HL-60 (cell line): ENCODE results near the gene GJA1.
"Not testable (repeated sequence)": the region's sequence is repeated elsewhere in the genome, so short reads cannot be mapped to it uniquely, and the experiment has no call there.

Source experiments
- POLR2AphosphoS5 ChIP-seq: IDR thresholded peaks from 2 replicates; pipeline ENCODE4 v1.6.1; 2012; ENCODE audit warnings: low read depth
- TF ChIP-seq, protein P1 (sequence below): IDR thresholded peaks from one replicate; pipeline ENCODE4 v1.5.1; 2011; ENCODE audit warnings: low read length, control low read depth, inconsistent platforms; ENCODE audit not compliant: insufficient read depth

DNA sequence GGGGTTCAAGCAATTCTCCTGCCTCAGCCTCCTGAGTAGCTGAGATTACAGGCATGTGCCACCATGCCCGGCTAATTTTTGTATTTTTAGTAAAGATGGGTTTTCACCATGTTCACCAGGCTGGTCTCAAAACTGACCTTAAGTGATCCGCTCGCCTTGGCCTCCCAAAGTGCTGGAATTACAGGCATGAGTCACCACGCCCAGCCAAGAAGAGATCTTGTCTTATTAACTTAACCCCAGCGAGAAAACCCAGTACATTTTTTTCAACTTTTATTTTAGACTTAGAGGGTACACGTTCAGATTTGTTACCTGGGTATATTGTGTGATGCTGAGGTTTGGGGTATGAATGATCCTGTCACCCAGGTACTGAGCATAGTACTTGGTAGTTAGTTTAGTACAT lies 38.3 kb upstream of the GJA1 start:
- not testable (repeated sequence) for TF ChIP-seq POLR2AphosphoS5
- TF ChIP-seq, protein P1, sequence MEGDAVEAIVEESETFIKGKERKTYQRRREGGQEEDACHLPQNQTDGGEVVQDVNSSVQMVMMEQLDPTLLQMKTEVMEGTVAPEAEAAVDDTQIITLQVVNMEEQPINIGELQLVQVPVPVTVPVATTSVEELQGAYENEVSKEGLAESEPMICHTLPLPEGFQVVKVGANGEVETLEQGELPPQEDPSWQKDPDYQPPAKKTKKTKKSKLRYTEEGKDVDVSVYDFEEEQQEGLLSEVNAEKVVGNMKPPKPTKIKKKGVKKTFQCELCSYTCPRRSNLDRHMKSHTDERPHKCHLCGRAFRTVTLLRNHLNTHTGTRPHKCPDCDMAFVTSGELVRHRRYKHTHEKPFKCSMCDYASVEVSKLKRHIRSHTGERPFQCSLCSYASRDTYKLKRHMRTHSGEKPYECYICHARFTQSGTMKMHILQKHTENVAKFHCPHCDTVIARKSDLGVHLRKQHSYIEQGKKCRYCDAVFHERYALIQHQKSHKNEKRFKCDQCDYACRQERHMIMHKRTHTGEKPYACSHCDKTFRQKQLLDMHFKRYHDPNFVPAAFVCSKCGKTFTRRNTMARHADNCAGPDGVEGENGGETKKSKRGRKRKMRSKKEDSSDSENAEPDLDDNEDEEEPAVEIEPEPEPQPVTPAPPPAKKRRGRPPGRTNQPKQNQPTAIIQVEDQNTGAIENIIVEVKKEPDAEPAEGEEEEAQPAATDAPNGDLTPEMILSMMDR, result not testable (repeated sequence)
